H9 (cell line): ENCODE data around the gene BBX. TPM values are rescaled to one million over a fixed set of nuclear protein-coding genes. Genes with fewer than 3 reads are reported as not detected.

Source experiments
- DNase-seq: peaks from one replicate; pipeline ENCODE4 v3.0.0-alpha.2; 2017
- H2AFZ ChIP-seq: one replicate; pipeline ENCODE4 v1.6.1; 2013; ENCODE audit warnings: mild to moderate bottlenecking, low read length, control low read depth, moderate library complexity
- H2AK5ac ChIP-seq: 2 replicates; pipeline ENCODE4 v1.6.1; 2013; ENCODE audit warnings: low read length, control low read depth, mixed read lengths; ENCODE audit not compliant: insufficient read length
- H2BK120ac ChIP-seq: one replicate; pipeline ENCODE4 v1.6.1; 2013; ENCODE audit warnings: low read depth, mild to moderate bottlenecking, low read length, control low read depth, inconsistent platforms; ENCODE audit not compliant: poor library complexity, severe bottlenecking
- H2BK12ac ChIP-seq: 2 replicates; pipeline ENCODE4 v1.6.1; 2013; ENCODE audit warnings: low read length, control low read depth, mixed read lengths, low read depth; ENCODE audit not compliant: insufficient read length
- H2BK15ac ChIP-seq: 2 replicates; pipeline ENCODE4 v1.6.1; 2013; ENCODE audit warnings: low read depth, low read length, control low read depth
- H2BK20ac ChIP-seq: one replicate; pipeline ENCODE4 v1.6.1; 2013; ENCODE audit warnings: low read depth, mild to moderate bottlenecking, low read length, control low read depth, inconsistent platforms; ENCODE audit not compliant: poor library complexity, severe bottlenecking
- H2BK5ac ChIP-seq: 2 replicates; pipeline ENCODE4 v1.6.1; 2013; ENCODE audit warnings: low read length, control low read depth, mixed read lengths; ENCODE audit not compliant: insufficient read length
- H3K14ac ChIP-seq: 2 replicates; pipeline ENCODE4 v1.6.1; 2013; ENCODE audit warnings: low read length, control low read depth; ENCODE audit not compliant: insufficient read depth
- H3K18ac ChIP-seq: 2 replicates; pipeline ENCODE4 v1.6.1; 2013; ENCODE audit warnings: low read depth, mild to moderate bottlenecking, mixed read lengths, low read length, control low read depth; ENCODE audit not compliant: insufficient read length
- H3K23ac ChIP-seq: 2 replicates; pipeline ENCODE4 v1.6.1; 2013; ENCODE audit warnings: low read length, control low read depth, mixed read lengths, low read depth; ENCODE audit not compliant: insufficient read length
- H3K23me2 ChIP-seq: 2 replicates; pipeline ENCODE4 v1.6.1; 2013; ENCODE audit warnings: low read depth, mild to moderate bottlenecking, mixed read lengths, low read length, control low read depth; ENCODE audit not compliant: insufficient read length, poor library complexity, severe bottlenecking
- H3K27ac ChIP-seq: 2 replicates; pipeline ENCODE4 v1.5.1; 2013; ENCODE audit warnings: low read length, control low read depth, mixed read lengths, low read depth; ENCODE audit not compliant: insufficient read length
- H3K27me3 ChIP-seq: 2 replicates; pipeline ENCODE4 v1.6.1; 2013; ENCODE audit warnings: low read length, control low read depth, inconsistent platforms; ENCODE audit not compliant: insufficient read depth
- H3K4ac ChIP-seq: 2 replicates; pipeline ENCODE4 v1.6.1; 2013; ENCODE audit warnings: low read depth, mild to moderate bottlenecking, control low read depth, inconsistent platforms, low read length, moderate library complexity
- H3K4me1 ChIP-seq: 2 replicates; pipeline ENCODE4 v1.6.1; 2013; ENCODE audit warnings: low read length, control low read depth, inconsistent platforms; ENCODE audit not compliant: insufficient read depth
- H3K4me2 ChIP-seq: 2 replicates; pipeline ENCODE4 v1.6.1; 2013; ENCODE audit warnings: low read length, control low read depth, mixed read lengths; ENCODE audit not compliant: insufficient read length, insufficient read depth
- H3K56ac ChIP-seq: 2 replicates; pipeline ENCODE4 v1.6.1; 2013; ENCODE audit warnings: low read depth, mild to moderate bottlenecking, mixed read lengths, low read length, control low read depth; ENCODE audit not compliant: insufficient read length
- H3K79me1 ChIP-seq: 2 replicates; pipeline ENCODE4 v1.6.1; 2013; ENCODE audit warnings: low read depth, mild to moderate bottlenecking, moderate library complexity, low read length, control low read depth, inconsistent platforms; ENCODE audit not compliant: insufficient read depth, poor library complexity, severe bottlenecking
- H3K79me2 ChIP-seq: 2 replicates; pipeline ENCODE4 v1.6.1; 2013; ENCODE audit warnings: low read length, control low read depth, inconsistent platforms; ENCODE audit not compliant: insufficient read depth
- H3K9ac ChIP-seq: 2 replicates; pipeline ENCODE4 v1.6.1; 2013; ENCODE audit warnings: low read length, control low read depth, mixed read lengths; ENCODE audit not compliant: insufficient read length; ENCODE audit errors: extremely low read depth
- H3K9me3 ChIP-seq: one replicate; pipeline ENCODE4 v1.6.1; 2013; ENCODE audit warnings: low read depth, low read length, inconsistent platforms; ENCODE audit not compliant: control insufficient read depth
- H3T11ph ChIP-seq: one replicate; pipeline ENCODE4 v1.6.1; 2013; ENCODE audit warnings: mild to moderate bottlenecking, low read length, control low read depth, inconsistent platforms
- H4K20me1 ChIP-seq: one replicate; pipeline ENCODE4 v1.6.1; 2013; ENCODE audit not compliant: control insufficient read depth, insufficient read length, insufficient read depth
- H4K5ac ChIP-seq: 2 replicates; pipeline ENCODE4 v1.6.1; 2013; ENCODE audit warnings: low read depth, mild to moderate bottlenecking, mixed read lengths, low read length, control low read depth; ENCODE audit not compliant: insufficient read length
- H4K8ac ChIP-seq: replicated peaks from 2 replicates; pipeline ENCODE4 v1.6.1; 2013; ENCODE audit warnings: low read length, control low read depth, mixed read lengths, low read depth; ENCODE audit not compliant: insufficient read length
- H4K91ac ChIP-seq: 2 replicates; pipeline ENCODE4 v1.6.1; 2013; ENCODE audit warnings: low read depth, mild to moderate bottlenecking, moderate library complexity, mixed read lengths, low read length, control low read depth; ENCODE audit not compliant: insufficient read length
- H3K27ac Mint-ChIP-seq, 3 experiments: 2 replicates in 2 of 3; 3 replicates in 1 of 3; pipeline ENCODE4 v1.8.0; 2020 to 2021; ENCODE audit warnings: mixed read lengths in 3 of 3, mild to moderate bottlenecking in 1 of 3, moderate library complexity in 1 of 3
- H3K27me3 Mint-ChIP-seq: 2 replicates; pipeline ENCODE4 v1.8.0; 2021; ENCODE audit warnings: low read depth, mild to moderate bottlenecking, moderate library complexity, mixed read lengths
- H3K36me3 Mint-ChIP-seq, 3 experiments: 2 replicates in 2 of 3; 3 replicates in 1 of 3; pipeline ENCODE4 v1.8.0; 2020 to 2021; ENCODE audit warnings: low read depth in 3 of 3, mixed read lengths in 3 of 3; ENCODE audit not compliant: insufficient read depth in 1 of 3
- H3K4me1 Mint-ChIP-seq, 2 experiments: 2 replicates each; pipeline ENCODE4 v1.8.0; 2020; ENCODE audit warnings: mixed read lengths in 2 of 2
- H3K4me3 Mint-ChIP-seq, 2 experiments: 2 replicates in 1 of 2; 3 replicates in 1 of 2; pipeline ENCODE4 v1.8.0; 2020 to 2021; ENCODE audit warnings: mild to moderate bottlenecking in 2 of 2, mixed read lengths in 2 of 2, moderate library complexity in 1 of 2
- H3K9me3 Mint-ChIP-seq, 2 experiments: 2 replicates in 1 of 2; 3 replicates in 1 of 2; pipeline ENCODE4 v1.8.0; 2020; ENCODE audit warnings: mild to moderate bottlenecking in 2 of 2, mixed read lengths in 2 of 2, moderate library complexity in 1 of 2
- WGBS: extraction: QIAGEN DNeasy Blood & Tissue Kit; methylation state at CpG from one replicate; pipeline ENCODE4 v1.1.7; 2013; ENCODE audit warnings: missing lambda C conversion rate, low lambda C conversion rate, mixed read lengths; ENCODE audit not compliant: insufficient read length; ENCODE audit errors: extremely low coverage; 5-methylcytosine and 5-hydroxymethylcytosine counted together
- total RNA-seq: library from RNA; stranded (reverse); gene quantifications from 2 replicates; pipeline ENCODE4 v1.2.1, GENCODE V29; 2021
- TF ChIP-seq, protein P1 (sequence below): fragments of 200-600 bp; sonication (generic); conservative IDR thresholded peaks from 3 replicates; pipeline ENCODE4 v1.8.0; 2021; ENCODE audit warnings: antibody characterized with exemption, mild to moderate bottlenecking

The BBX gene
- total RNA-seq, 1 experiment from 2014 or later, result 34.8 TPM

DNA sequence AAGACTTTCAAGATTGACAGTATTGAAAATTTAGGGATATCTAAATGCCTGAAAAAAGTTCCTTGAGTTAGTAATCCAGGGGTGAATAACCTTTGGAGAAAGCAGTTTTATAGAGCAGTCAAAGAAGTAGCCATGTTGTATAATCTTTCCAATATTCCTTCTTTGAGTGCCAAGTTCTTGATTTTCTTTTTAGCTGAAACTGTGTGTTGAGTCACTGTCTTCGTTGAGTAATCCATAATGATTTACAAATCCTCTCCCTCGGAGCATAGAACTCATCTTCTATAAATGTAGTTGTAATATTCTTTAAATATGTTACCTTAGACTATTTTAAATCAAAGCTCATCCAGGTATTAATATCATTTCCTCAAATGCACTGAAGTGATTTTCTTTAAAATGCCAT lies 135.2 kb downstream of the BBX start:
- H3K23me2 ChIP-seq, result no peaks in the 10 kb centered on the region
- H4K5ac ChIP-seq, result no peak overlapping the region
- no peak overlapping the region for H3K4me3 Mint-ChIP-seq
- no peak for DNase-seq
- no peaks in the 10 kb centered on the region for H3K27me3 Mint-ChIP-seq
- H3K27ac Mint-ChIP-seq, result no peak overlapping the region
- H4K20me1 ChIP-seq, result no peaks in the 10 kb centered on the region
- H3K9me3 ChIP-seq, result no peaks in the 10 kb centered on the region
- H2BK12ac ChIP-seq, result no peak overlapping the region
- no peak overlapping the region for H3K23ac ChIP-seq
- no peak overlapping the region for H3K56ac ChIP-seq
- H3K27me3 ChIP-seq, result no peaks in the 10 kb centered on the region
- no peak overlapping the region for H3K18ac ChIP-seq
- H3K4ac ChIP-seq, result no peak overlapping the region
- H3K4me1 ChIP-seq, result no peaks in the 10 kb centered on the region; the same call in 1 of the 2 replicates
- no peaks in the 10 kb centered on the region for H3K79me2 ChIP-seq
- H3K27ac ChIP-seq, result no peak overlapping the region
- H3K36me3 Mint-ChIP-seq, result no peaks in the 10 kb centered on the region
- H3K79me1 ChIP-seq, result no peaks in the 10 kb centered on the region
- no peak overlapping the region for H4K91ac ChIP-seq
- H3T11ph ChIP-seq, result no peak overlapping the region
- H2AK5ac ChIP-seq, result no peak overlapping the region
- no peak overlapping the region for H3K4me2 ChIP-seq
- no peaks in the 10 kb centered on the region for H3K9me3 Mint-ChIP-seq
- H4K8ac ChIP-seq, result no peak overlapping the region
- WGBS, result no CpG with 5 or more reads among the region's 2 CpGs
- H3K9ac ChIP-seq, result no peak overlapping the region
- no peak overlapping the region for H2BK120ac ChIP-seq
- H2BK20ac ChIP-seq, result no peak overlapping the region
- H2AFZ ChIP-seq, result no peak overlapping the region
- no peak overlapping the region for H3K14ac ChIP-seq
- H3K4me1 Mint-ChIP-seq, result peaks cover 15 to 17% of the 10 kb centered on the region in 2 experiments
- no peak overlapping the region for H2BK15ac ChIP-seq
- H2BK5ac ChIP-seq, result no peak overlapping the region
- TF ChIP-seq, protein P1, sequence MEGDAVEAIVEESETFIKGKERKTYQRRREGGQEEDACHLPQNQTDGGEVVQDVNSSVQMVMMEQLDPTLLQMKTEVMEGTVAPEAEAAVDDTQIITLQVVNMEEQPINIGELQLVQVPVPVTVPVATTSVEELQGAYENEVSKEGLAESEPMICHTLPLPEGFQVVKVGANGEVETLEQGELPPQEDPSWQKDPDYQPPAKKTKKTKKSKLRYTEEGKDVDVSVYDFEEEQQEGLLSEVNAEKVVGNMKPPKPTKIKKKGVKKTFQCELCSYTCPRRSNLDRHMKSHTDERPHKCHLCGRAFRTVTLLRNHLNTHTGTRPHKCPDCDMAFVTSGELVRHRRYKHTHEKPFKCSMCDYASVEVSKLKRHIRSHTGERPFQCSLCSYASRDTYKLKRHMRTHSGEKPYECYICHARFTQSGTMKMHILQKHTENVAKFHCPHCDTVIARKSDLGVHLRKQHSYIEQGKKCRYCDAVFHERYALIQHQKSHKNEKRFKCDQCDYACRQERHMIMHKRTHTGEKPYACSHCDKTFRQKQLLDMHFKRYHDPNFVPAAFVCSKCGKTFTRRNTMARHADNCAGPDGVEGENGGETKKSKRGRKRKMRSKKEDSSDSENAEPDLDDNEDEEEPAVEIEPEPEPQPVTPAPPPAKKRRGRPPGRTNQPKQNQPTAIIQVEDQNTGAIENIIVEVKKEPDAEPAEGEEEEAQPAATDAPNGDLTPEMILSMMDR, result no peak
